Heart left ventricle (tissue), 13 donors: Measurements from ENCODE around the gene NELFCD.
"Not testable (repeated sequence)": the region's sequence is repeated elsewhere in the genome, so short reads cannot be mapped to it uniquely, and the experiment has no call there.

Source experiments
- CTCF ChIP-seq, 12 donors: fragments of 200-600 bp; sonication (generic) in 4 of 12; IDR thresholded peaks; one replicate each; pipeline versions ENCODE4 v1.5.0 to v1.8.0; 2018 to 2022; ENCODE audit warnings: antibody characterized with exemption in 12 of 12, mild to moderate bottlenecking in 5 of 12
- POLR2A ChIP-seq, 2 donors: fragments of 450-650 bp; IDR thresholded peaks; one replicate each; pipeline ENCODE4 v1.6.1; 2017; ENCODE audit warnings: antibody characterized with exemption in 2 of 2, mild to moderate bottlenecking in 2 of 2, moderate library complexity in 2 of 2
- donor health status: ischemic (EF 13 %, LVEDD 7.1; RV severe dilation, severe dysfunction).
- donor health status: DM: no; HTN: yes; CAD: no.
- donor health status: DM: no; HTN: no; CAD: no.
- donor health status: ischemic (EF 25% LVEDD 6.9; RV normal size, moderate dysfunction).
- donor health status: ischemic (EF 25% LVEDD 5.7; RV mildly dilated, moderate dysfunction).
- donor health status: ischemic (EF 35%, LVEDD 5.7; RV mildly dilated, moderate dysfunction).
- donor health status: nonischemic (EF 11% LVEDD 7.7; RV severe dilation, severe dysfunction).
- donor health status: DM: yes; HTN: yes; CAD: no.
- donor health status: PGD.
- donor health status: ischemic (EF 29% LVEDD 5.4; RV normal size, mild dysfunction).
- donor health status: nonischemic (EF 23%, LVEDD 6.1; RV moderate dilation, normal function).

DNA sequence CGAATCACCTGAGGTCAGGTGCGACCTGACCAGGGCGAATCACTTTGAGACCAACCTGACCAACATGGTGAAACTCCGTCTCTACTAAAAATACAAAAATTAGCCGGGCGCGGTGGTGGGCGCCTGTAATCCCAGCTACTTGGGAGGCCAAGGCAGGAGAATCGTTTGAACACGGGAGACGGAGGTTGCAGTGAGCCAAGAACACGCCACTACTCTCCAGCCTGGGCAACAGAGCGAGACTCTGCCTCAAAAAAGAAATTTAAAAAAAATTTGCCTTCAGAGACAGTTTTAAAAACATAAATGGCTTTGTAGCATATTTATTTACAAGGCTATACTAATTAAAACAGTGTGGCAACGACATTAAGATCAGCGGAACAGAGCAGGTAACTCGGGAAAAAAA, 60.4 kb downstream of the NELFCD start:
- not testable (repeated sequence) for TF ChIP-seq CTCF, POLR2A (IDR thresholded peaks at IDR 0.05)
